ENCODE measurements around the gene IRAK3. TPM values are rescaled to one million over a fixed set of nuclear protein-coding genes. Genes with fewer than 3 reads are reported as not detected.

The IRAK3 gene
- total RNA-seq, 3 donors from 2014 or later (not counting 1 experiment from before 2014, with no cell fraction given) = 3.7 to 9.9 (median 9.2) TPM

- no peak for ATAC-seq
- Histone ChIP-seq H3K4me1 (ENCODE audit: control insufficient read depth, insufficient read depth, low read length) (no peaks in the 10 kb centered on the region), H3K36me3 (ENCODE audit: control insufficient read depth, insufficient read depth, low read length) (no peaks in the 10 kb centered on the region), H3K27me3 (ENCODE audit: control insufficient read depth, insufficient read depth, low read length) (no peaks in the 10 kb centered on the region), H3K27ac (ENCODE audit: low read length) (no peak overlapping the region), H3K4me3 (ENCODE audit: low read length) (no peak overlapping the region), H3K9me3 (ENCODE audit: control insufficient read depth, insufficient read depth, low read length) (no peaks in the 10 kb centered on the region)
- peaks cover 0 to 2% of the 10 kb centered on the region in 2 donors for H3K27me3 Mint-ChIP-seq (ENCODE audit: low read depth in 2 of 2)
- H3K36me3 Mint-ChIP-seq = no peaks in the 10 kb centered on the region
- no peak overlapping the region for H3K27ac Mint-ChIP-seq
- no peak for DNase-seq
- no peaks in the 10 kb centered on the region for H3K9me3 Mint-ChIP-seq
- intact Hi-C loops (cut with micrococcal nuclease) = no loop called here
- no peak for TF ChIP-seq CTCF (IDR thresholded peaks at IDR 0.05)
- no peaks in the 10 kb centered on the region for H3K4me1 Mint-ChIP-seq
- H3K4me3 Mint-ChIP-seq = no peak overlapping the region
Observed at GRCh38 chr12:66255737-66256136, 66.7 kb downstream of the IRAK3 start.

- ATAC-seq (no peak), DNase-seq (no peak)
- WGBS (ENCODE audit: insufficient coverage) = 76% methylated on average over 3 of the region's 3 CpGs
- no peaks in the 10 kb centered on the region for H3K36me3 ChIP-seq (ENCODE audit: control insufficient read depth, insufficient read depth, low read length)
- H3K27me3 Mint-ChIP-seq (ENCODE audit: low read depth in 2 of 2) = peaks cover 6 to 8% of the 10 kb centered on the region in 2 donors
- H3K27ac Mint-ChIP-seq = no peak overlapping the region
- no peaks in the 10 kb centered on the region for H3K9me3 ChIP-seq (ENCODE audit: control insufficient read depth, insufficient read depth, low read length)
- no peak overlapping the region for H3K4me3 ChIP-seq (ENCODE audit: low read length)
- no peaks in the 10 kb centered on the region for H3K27me3 ChIP-seq (ENCODE audit: control insufficient read depth, insufficient read depth, low read length)
- TF ChIP-seq CTCF (IDR thresholded peaks at IDR 0.05) = no peak
- H3K9me3 Mint-ChIP-seq = no peaks in the 10 kb centered on the region
- H3K36me3 Mint-ChIP-seq = no peaks in the 10 kb centered on the region
- intact Hi-C loops (cut with micrococcal nuclease) = no loop called here
- no peak overlapping the region for H3K27ac ChIP-seq (ENCODE audit: low read length)
- H3K4me3 Mint-ChIP-seq = no peak overlapping the region
- no peaks in the 10 kb centered on the region for H3K4me1 ChIP-seq (ENCODE audit: control insufficient read depth, insufficient read depth, low read length)
- no peaks in the 10 kb centered on the region for H3K4me1 Mint-ChIP-seq
Observed at GRCh38 chr12:66258011-66258410, 69.0 kb downstream of the IRAK3 start.

GRCh38 chr12:66262737-66263136, 73.7 kb downstream of the IRAK3 start:
- Histone ChIP-seq H3K4me1 (ENCODE audit: control insufficient read depth, insufficient read depth, low read length) (no peaks in the 10 kb centered on the region), H3K36me3 (ENCODE audit: control insufficient read depth, insufficient read depth, low read length) (no peaks in the 10 kb centered on the region), H3K9me3 (ENCODE audit: control insufficient read depth, insufficient read depth, low read length) (no peaks in the 10 kb centered on the region), H3K27ac (ENCODE audit: low read length) (no peak overlapping the region), H3K4me3 (ENCODE audit: low read length) (no peak overlapping the region), H3K27me3 (ENCODE audit: control insufficient read depth, insufficient read depth, low read length) (no peaks in the 10 kb centered on the region)
- H3K4me3 Mint-ChIP-seq = no peak overlapping the region
- no peak for TF ChIP-seq CTCF (IDR thresholded peaks at IDR 0.05)
- H3K27ac Mint-ChIP-seq = no peak overlapping the region
- no peaks in the 10 kb centered on the region for H3K36me3 Mint-ChIP-seq
- H3K9me3 Mint-ChIP-seq = no peaks in the 10 kb centered on the region
- intact Hi-C loops (cut with micrococcal nuclease) = no loop called here
- no peak for DNase-seq
- peaks cover 6 to 9% of the 10 kb centered on the region in 2 donors for H3K27me3 Mint-ChIP-seq (ENCODE audit: low read depth in 2 of 2)
- no peak for ATAC-seq
- H3K4me1 Mint-ChIP-seq = no peaks in the 10 kb centered on the region

GRCh38 chr12:66268562-66268961, 79.5 kb downstream of the IRAK3 start:
- no peaks in the 10 kb centered on the region for H3K36me3 ChIP-seq (ENCODE audit: control insufficient read depth, insufficient read depth, low read length)
- intact Hi-C loops (cut with micrococcal nuclease) = loop anchor here (2.0 kb wide), 1 partner anchor 426 kb away; no protein-coding TSS in a partner anchor
- Mint-ChIP-seq H3K27ac (no peak overlapping the region), H3K4me3 (no peak overlapping the region), H3K27me3 (ENCODE audit: low read depth in 2 of 2) (no peaks in the 10 kb centered on the region), H3K4me1 (no peaks in the 10 kb centered on the region), H3K36me3 (no peaks in the 10 kb centered on the region), H3K9me3 (no peaks in the 10 kb centered on the region)
- 75% methylated on average over 3 of the region's 3 CpGs for whole genome bisulfite sequencing (ENCODE audit: insufficient coverage)
- no peaks in the 10 kb centered on the region for H3K4me1 ChIP-seq (ENCODE audit: control insufficient read depth, insufficient read depth, low read length)
- peak in 1 of 2 donors; percentile 42 for DNase-seq
- ATAC-seq = no peak
- TF ChIP-seq CTCF (IDR thresholded peaks at IDR 0.05) = no peak
- no peak overlapping the region for H3K27ac ChIP-seq (ENCODE audit: low read length)
- H3K9me3 ChIP-seq (ENCODE audit: control insufficient read depth, insufficient read depth, low read length) = no peaks in the 10 kb centered on the region
- H3K4me3 ChIP-seq (ENCODE audit: low read length) = no peak overlapping the region
- H3K27me3 ChIP-seq (ENCODE audit: control insufficient read depth, insufficient read depth, low read length) = no peaks in the 10 kb centered on the region

Data from natural killer cell (primary cell).